ENCODE measurements around the gene USP48. TPM values are rescaled to one million over a fixed set of nuclear protein-coding genes. Genes with fewer than 3 reads are reported as not detected.

USP48 gene
- total RNA-seq, 2 donors from 2014 or later, result 129 to 143 TPM

DNA sequence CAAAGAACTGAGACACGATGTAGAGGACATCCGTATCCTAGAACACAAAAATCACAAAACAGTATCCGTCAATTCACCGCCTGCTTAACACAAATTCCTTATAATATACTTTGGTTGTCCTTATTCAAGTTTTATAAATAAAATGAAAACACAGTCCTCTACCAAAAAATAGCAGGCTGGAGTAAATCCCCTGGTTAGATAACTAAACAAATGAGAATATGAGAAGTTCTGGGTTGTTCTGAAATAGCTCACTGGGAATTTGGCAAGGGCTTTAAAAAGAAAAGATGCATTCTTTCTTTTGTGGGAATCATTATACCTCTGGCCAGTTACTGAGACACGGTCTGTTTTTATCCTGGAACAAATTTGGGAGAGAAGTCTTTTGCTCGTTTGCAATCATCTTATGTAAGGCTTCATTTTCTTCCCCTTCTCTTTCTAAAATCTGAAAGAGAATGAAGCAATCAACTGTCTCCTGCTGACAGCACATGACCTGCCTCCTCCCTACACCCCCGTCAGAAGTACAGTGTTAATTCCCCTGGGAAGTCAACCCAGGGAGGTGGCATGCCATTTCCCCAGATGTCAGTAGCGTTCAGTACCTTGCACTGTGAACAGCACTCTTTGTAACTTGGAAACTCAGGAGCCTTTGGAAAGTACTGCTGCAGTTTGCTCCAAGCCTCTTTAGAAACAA is 76.7 kb downstream of the USP48 start:
- no peaks in the 10 kb centered on the region for H3K9me3 Mint-ChIP-seq
- peaks cover 8% of the 10 kb centered on the region for H3K4me1 Mint-ChIP-seq (ENCODE audit: low read depth)
- no peak for DNase-seq
- H3K27me3 Mint-ChIP-seq (ENCODE audit: low read depth), result no peaks in the 10 kb centered on the region
- peaks cover 9 to 37% of the 10 kb centered on the region in 2 donors for H3K36me3 Mint-ChIP-seq (ENCODE audit: insufficient read depth in 2 of 2)
- H3K27ac Mint-ChIP-seq, result peak overlapping the region; percentile 63
- no peak overlapping the region for H3K4me3 Mint-ChIP-seq
- ATAC-seq (replicated peaks in 1 of 2), result no peak

DNA sequence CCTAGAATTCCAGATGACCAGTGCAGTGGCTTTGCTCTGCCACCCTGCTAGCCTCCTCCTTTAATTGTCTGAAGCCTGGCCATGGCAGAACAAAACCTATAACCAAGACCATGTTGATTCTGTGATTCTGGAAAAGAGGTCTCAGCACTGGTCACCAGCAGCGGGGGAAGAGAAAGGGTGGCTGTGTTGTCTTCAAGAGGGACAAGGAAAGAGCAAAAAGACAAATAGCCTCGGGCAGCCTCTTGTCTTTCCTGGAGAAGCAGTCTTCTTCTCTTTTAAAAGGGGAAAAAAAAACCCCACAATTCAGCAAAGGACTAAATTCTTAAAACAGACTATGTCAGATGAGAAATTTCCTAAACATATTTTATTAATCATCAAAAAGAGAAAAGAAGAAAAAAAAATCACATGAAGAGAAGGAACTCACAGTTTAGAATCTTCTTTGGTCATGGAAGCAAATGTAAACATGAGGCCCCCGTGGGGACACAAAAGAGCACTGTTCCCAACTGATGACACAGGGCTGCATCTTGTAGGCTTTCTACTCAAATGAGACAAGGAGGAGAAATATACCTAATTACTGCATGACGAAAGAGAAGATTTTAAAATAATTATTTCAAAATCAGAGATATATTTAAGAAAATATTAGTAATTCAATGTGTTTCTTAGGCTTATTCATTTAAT is 77.5 kb downstream of the USP48 start:
- H3K4me3 Mint-ChIP-seq, result no peak overlapping the region
- DNase-seq (no peak), ATAC-seq (replicated peaks in 1 of 2) (no peak)
- H3K9me3 Mint-ChIP-seq, result no peaks in the 10 kb centered on the region
- no peak overlapping the region for H3K27ac Mint-ChIP-seq
- H3K36me3 Mint-ChIP-seq (ENCODE audit: insufficient read depth in 2 of 2), result peaks cover 9 to 38% of the 10 kb centered on the region in 2 donors
- H3K27me3 Mint-ChIP-seq (ENCODE audit: low read depth), result no peaks in the 10 kb centered on the region
- H3K4me1 Mint-ChIP-seq (ENCODE audit: low read depth), result peaks cover 8% of the 10 kb centered on the region

DNA sequence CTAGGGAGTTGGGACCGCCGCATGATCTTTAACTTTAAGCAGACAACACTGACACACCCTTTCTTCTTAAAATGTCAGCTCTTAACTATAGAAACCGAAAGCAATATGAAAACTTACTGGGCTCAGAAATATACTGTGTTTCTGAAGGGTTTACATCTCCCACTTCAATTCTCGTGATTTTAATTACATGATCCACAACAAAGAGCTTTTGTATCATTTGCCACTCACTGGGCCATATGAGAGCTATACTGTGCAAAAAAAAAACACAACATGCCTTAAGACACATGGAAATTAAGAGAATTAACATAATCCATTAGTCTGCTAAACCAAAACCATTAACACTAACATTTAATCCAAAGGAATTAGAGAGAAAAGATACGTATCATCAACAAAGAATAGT is 78.8 kb downstream of the USP48 start:
- peaks cover 9 to 43% of the 10 kb centered on the region in 2 donors for H3K36me3 Mint-ChIP-seq (ENCODE audit: insufficient read depth in 2 of 2)
- peak overlapping the region; percentile 78 for H3K27ac Mint-ChIP-seq

DNA sequence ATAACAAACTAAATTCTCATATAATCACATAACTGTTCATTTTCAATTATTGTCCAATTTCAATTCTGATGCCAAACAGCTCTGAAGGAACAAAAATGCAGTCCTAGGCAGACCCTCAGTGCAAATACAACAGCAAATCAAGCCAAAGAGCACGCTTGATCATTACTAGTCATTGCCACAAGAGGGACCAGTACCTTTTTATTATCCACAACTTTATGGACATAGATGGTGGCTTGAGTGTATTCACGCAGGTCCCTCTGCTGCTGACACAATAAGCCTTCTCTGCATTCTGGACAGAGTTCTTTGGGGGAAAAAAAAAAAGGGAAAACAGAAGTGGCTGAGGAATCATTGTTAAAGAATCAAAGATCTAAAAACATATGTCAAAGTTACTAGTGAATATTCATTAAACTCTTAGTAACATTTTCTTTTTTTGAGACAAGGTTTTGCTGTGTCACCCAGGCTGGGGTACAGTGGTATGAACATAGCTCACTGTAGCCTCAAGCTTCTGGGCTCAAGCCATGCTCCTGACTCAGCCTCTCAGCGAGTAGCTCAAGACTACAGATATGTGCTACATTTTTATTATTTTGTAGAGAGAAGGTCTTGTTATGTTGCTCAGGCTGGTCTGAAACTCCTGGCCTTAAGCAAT is 79.5 kb downstream of the USP48 start:
- Mint-ChIP-seq H3K4me3 (no peak overlapping the region), H3K9me3 (no peaks in the 10 kb centered on the region), H3K4me1 (ENCODE audit: low read depth) (peaks cover 12% of the 10 kb centered on the region), H3K27me3 (ENCODE audit: low read depth) (no peaks in the 10 kb centered on the region), H3K27ac (peak overlapping the region; percentile 86), H3K36me3 (ENCODE audit: insufficient read depth in 2 of 2) (peaks cover 9 to 43% of the 10 kb centered on the region in 2 donors)
- DNase-seq (no peak), ATAC-seq (replicated peaks in 1 of 2) (no peak)

More for the DNA sequence above, 78.8 kb downstream of the USP48 start:
- Mint-ChIP-seq H3K9me3 (no peaks in the 10 kb centered on the region), H3K4me1 (ENCODE audit: low read depth) (peaks cover 8% of the 10 kb centered on the region), H3K4me3 (no peak overlapping the region), H3K27me3 (ENCODE audit: low read depth) (no peaks in the 10 kb centered on the region)
- no peak for DNase-seq
- ATAC-seq (replicated peaks in 1 of 2), result no peak

DNA sequence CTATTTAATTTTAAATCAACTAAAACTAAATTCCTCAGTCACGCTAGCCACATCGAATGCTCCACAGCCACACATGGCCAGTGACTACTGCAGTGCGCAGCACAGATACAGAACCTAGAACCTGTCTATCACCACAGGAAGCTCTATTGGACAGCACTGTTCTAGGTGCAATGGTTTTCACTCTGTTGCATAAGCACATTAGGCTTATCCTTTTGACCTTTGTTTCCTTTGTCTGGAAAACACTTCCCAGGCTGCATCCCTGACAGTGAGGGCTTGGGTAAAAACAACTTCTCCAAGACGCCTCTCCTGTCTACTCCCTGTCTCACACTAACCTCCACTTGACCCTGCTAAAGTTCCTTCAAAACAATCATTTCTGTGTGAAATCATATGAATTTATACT is 80.2 kb downstream of the USP48 start:
- DNase-seq (no peak), ATAC-seq (replicated peaks in 1 of 2) (no peak)
- Mint-ChIP-seq H3K36me3 (ENCODE audit: insufficient read depth in 2 of 2) (peaks cover 9 to 43% of the 10 kb centered on the region in 2 donors), H3K4me1 (ENCODE audit: low read depth) (peaks cover 18% of the 10 kb centered on the region), H3K4me3 (no peak overlapping the region), H3K27ac (peak overlapping the region; percentile 86), H3K27me3 (ENCODE audit: low read depth) (no peaks in the 10 kb centered on the region), H3K9me3 (no peaks in the 10 kb centered on the region)

DNA sequence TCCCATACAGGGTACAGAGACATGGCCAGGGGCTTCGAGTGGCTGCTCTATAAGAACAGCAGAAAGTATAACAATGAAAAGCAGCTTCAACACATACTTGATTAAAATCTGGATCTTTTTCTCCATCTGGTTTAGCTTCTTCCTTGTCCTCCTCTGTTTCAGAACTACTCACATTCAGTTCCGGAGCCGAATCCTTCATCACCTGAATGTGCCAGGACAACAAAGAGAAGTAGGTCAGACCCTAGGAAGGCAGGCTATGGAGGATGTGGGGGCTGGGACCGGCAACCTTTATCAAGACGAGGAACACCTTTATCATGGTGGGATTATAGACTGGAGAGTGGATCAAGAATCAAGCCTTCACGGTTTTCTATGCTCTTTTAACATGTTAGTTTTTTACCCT is 81.5 kb downstream of the USP48 start:
- H3K27me3 Mint-ChIP-seq (ENCODE audit: low read depth), result no peaks in the 10 kb centered on the region
- DNase-seq (no peak), ATAC-seq (replicated peaks in 1 of 2) (no peak)
- peaks cover 18% of the 10 kb centered on the region for H3K4me1 Mint-ChIP-seq (ENCODE audit: low read depth)
- H3K27ac Mint-ChIP-seq, result no peak overlapping the region
- no peaks in the 10 kb centered on the region for H3K9me3 Mint-ChIP-seq
- H3K36me3 Mint-ChIP-seq (ENCODE audit: insufficient read depth in 2 of 2), result peaks cover 9 to 39% of the 10 kb centered on the region in 2 donors
- no peak overlapping the region for H3K4me3 Mint-ChIP-seq

DNA sequence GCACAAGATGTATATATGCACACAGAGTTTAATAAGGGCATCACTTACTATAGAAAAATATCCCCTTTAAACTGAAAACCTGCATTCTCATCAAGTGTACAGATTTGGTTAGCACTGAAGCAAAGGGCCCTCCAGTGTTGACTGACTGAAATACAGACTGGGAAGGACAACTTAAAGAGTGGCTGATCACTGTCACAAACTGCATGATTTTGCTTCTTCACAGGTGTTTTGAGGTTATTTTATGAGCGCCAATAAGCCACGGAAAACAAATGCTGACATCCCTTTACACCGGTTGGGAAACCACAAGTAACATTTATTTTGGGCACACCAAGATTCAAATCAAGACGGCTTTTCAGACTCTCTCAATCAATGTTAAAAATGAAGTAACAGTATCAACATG is 82.9 kb downstream of the USP48 start:
- DNase-seq (no peak), ATAC-seq (replicated peaks in 1 of 2) (no peak)
- H3K9me3 Mint-ChIP-seq, result no peaks in the 10 kb centered on the region
- peaks cover 18% of the 10 kb centered on the region for H3K4me1 Mint-ChIP-seq (ENCODE audit: low read depth)
- no peaks in the 10 kb centered on the region for H3K27me3 Mint-ChIP-seq (ENCODE audit: low read depth)
- peaks cover 9 to 38% of the 10 kb centered on the region in 2 donors for H3K36me3 Mint-ChIP-seq (ENCODE audit: insufficient read depth in 2 of 2)
- no peak overlapping the region for H3K4me3 Mint-ChIP-seq
- peak overlapping the region; percentile 15 for H3K27ac Mint-ChIP-seq

DNA sequence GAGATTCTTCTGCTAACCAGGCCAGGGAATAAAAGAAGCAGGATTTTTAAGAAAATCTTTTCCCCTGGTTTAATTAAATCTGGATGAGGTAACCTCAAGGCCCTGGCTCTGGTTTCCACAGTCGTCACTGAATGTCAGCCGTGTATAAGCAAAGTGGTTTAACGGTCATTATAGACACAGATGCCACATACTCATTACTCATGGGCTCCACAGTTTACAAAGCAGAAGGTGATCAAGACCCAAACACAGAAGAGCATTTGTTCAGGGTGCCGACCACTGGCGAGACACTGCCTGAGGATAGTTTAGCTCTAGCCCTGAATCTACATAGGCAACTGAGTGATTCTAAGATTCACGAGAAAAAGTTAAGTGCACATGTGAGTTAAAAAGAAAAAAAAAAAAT is 86.0 kb downstream of the USP48 start:
- Mint-ChIP-seq H3K9me3 (no peaks in the 10 kb centered on the region), H3K4me1 (ENCODE audit: low read depth) (peaks cover 10% of the 10 kb centered on the region), H3K27me3 (ENCODE audit: low read depth) (no peaks in the 10 kb centered on the region), H3K36me3 (ENCODE audit: insufficient read depth in 2 of 2) (peaks cover 7 to 28% of the 10 kb centered on the region in 2 donors), H3K4me3 (no peak overlapping the region), H3K27ac (no peak overlapping the region)
- ATAC-seq (replicated peaks in 1 of 2) (peak in 1 of 2 donors; percentile 45), DNase-seq (no peak)

DNA sequence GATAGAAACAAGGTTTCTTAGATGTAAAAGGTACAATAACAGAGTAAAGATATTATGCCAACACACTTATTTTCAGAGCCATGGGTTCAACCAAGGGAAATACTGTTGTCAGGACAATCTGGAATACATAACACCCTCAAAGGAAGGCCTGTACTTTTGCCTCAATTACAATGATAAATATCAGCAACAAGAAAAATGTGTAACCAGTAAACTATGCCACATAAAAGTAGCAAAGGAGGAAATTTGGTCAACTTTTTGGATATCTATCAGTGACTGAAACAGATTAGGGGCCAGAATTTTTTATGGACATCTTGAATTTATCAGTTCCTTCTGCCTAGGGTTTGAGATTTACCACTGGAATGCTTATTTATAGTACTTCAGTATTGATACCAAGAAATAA is 89.2 kb downstream of the USP48 start:
- Mint-ChIP-seq H3K4me3 (no peak overlapping the region), H3K27me3 (ENCODE audit: low read depth) (no peaks in the 10 kb centered on the region), H3K27ac (no peak overlapping the region), H3K9me3 (no peaks in the 10 kb centered on the region), H3K4me1 (ENCODE audit: low read depth) (peaks cover 9% of the 10 kb centered on the region), H3K36me3 (ENCODE audit: insufficient read depth in 2 of 2) (peaks cover 4 to 26% of the 10 kb centered on the region in 2 donors)
- DNase-seq, result no peak
- no peak for ATAC-seq (replicated peaks in 1 of 2)

DNA sequence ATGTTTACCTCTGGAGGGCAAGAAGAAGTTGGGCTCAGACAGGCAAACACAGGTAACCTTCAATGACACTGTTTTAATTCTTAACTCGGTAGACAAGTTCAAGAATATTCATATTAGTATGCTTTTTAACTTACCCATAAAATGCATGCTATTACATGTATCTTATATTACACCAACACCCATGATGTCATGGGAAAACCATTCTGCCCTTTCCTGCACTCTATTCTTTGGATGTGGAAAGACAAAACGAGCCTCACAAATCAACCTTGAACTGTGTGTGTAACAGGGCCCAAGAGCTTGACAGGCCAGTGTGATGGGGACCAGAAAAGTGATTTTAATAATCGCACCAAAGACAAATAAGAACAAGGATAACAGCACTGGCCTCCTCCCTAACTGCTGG is 91.2 kb downstream of the USP48 start:
- Mint-ChIP-seq H3K36me3 (ENCODE audit: insufficient read depth in 2 of 2) (peaks cover 7 to 35% of the 10 kb centered on the region in 2 donors), H3K27ac (no peak overlapping the region), H3K4me3 (no peak overlapping the region), H3K27me3 (ENCODE audit: low read depth) (no peaks in the 10 kb centered on the region), H3K4me1 (ENCODE audit: low read depth) (no peaks in the 10 kb centered on the region), H3K9me3 (no peaks in the 10 kb centered on the region)
- ATAC-seq (replicated peaks in 1 of 2), result no peak
- no peak for DNase-seq

DNA sequence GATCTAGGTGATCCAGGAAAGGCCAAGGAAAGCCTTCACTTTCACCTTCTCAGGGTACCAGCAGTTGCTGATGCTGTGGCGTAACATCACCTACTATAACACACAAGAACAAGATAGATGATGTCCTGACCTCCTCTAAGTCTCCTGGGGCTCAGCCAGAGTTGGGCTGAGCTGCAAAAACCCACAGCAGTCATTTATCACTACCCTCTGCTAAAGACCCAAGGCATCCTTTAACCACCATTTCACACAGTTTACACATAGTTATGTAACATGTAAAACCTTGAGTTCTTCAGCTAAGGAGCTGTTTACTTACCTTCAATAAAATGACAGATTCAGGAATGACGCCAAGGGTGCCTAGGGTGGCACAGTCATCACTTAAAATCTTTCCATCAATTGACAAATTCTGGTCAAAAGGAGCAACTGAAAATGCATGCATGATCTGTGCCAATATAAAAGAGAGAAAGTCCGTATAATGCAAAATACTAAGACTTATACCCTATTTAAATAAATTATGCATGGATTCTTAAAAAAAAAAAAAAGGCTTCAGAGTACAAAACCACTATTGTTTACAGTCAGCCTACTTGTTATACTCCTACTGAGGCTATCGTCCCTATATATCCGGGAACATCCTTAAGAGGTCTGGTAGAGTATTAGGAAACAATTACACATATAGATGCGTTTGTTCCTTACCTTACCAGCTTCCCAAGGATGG is 93.1 kb downstream of the USP48 start:
- Mint-ChIP-seq H3K27me3 (ENCODE audit: low read depth) (no peaks in the 10 kb centered on the region), H3K4me3 (no peak overlapping the region), H3K27ac (no peak overlapping the region), H3K9me3 (no peaks in the 10 kb centered on the region), H3K4me1 (ENCODE audit: low read depth) (no peaks in the 10 kb centered on the region), H3K36me3 (ENCODE audit: insufficient read depth in 2 of 2) (peaks cover 11 to 36% of the 10 kb centered on the region in 2 donors)
- ATAC-seq (replicated peaks in 1 of 2) (no peak), DNase-seq (no peak)

DNA sequence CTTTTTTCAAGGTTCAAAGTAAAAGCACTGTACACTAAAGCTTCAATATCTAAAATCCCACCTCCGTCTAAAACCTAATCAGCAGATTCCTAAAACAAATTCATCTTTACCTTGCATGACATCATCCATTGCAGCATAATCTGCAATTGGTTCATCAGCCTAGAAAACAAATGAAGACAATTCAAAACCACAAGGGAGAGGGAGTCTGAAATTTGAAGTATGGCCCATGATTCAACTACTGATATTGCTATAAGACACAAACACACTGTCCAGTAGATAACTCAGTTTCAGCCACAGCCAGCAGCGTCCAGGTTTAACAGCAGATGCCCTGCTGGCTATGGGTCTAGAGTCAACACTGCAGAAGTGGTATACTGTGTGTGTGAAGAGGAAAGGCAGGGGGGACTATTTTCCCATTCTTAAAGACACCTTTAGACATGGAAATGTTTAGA is 95.8 kb downstream of the USP48 start:
- no peak for DNase-seq
- Mint-ChIP-seq H3K27me3 (ENCODE audit: low read depth) (no peaks in the 10 kb centered on the region), H3K9me3 (no peaks in the 10 kb centered on the region), H3K36me3 (ENCODE audit: insufficient read depth in 2 of 2) (peaks cover 12 to 30% of the 10 kb centered on the region in 2 donors), H3K27ac (peak overlapping the region; percentile 72), H3K4me3 (no peak overlapping the region), H3K4me1 (ENCODE audit: low read depth) (no peaks in the 10 kb centered on the region)
- no peak for ATAC-seq (replicated peaks in 1 of 2)

Measured in activated T-cell treated with anti-CD3 and anti-CD28 coated beads, Interleukin-2, amount 50 U/mL, for 72 hours (primary cell).